ENCODE data around the gene FLYWCH1.
"Not testable (repeated sequence)": the region's sequence is repeated elsewhere in the genome, so short reads cannot be mapped to it uniquely, and the experiment has no call there.

The FLYWCH1 gene

GRCh38 chr16:2898831-2899563 lies 12.7 kb upstream of the FLYWCH1 start:
- DNase-seq (ENCODE audit: low read depth in 3 of 3, low spot score in 1 of 3) = no peak

- DNase-seq (ENCODE audit: low read depth in 3 of 3, low spot score in 1 of 3) = no peak
Observed at GRCh38 chr16:2899564-2900072, 12.1 kb upstream of the FLYWCH1 start.

GRCh38 chr16:2900526-2901075 lies 11.1 kb upstream of the FLYWCH1 start:
- DNase-seq (ENCODE audit: low read depth in 3 of 3, low spot score in 1 of 3) = no peak

- no peak for DNase-seq (ENCODE audit: low read depth in 3 of 3, low spot score in 1 of 3)
Observed at GRCh38 chr16:2902337-2903130, 9.2 kb upstream of the FLYWCH1 start.

GRCh38 chr16:2904100-2904921 lies 7.4 kb upstream of the FLYWCH1 start:
- peak; percentile 49 to 64 (median 57) for DNase-seq (ENCODE audit: low read depth in 3 of 3, low spot score in 1 of 3)

GRCh38 chr16:2904922-2905240 lies 6.8 kb upstream of the FLYWCH1 start:
- DNase-seq (ENCODE audit: low read depth in 3 of 3, low spot score in 1 of 3) = no peak

GRCh38 chr16:2905241-2905987 lies 6.3 kb upstream of the FLYWCH1 start:
- peak; percentile 51 to 80 (median 78) for DNase-seq (ENCODE audit: low read depth in 3 of 3, low spot score in 1 of 3)

- no peak for DNase-seq (ENCODE audit: low read depth in 3 of 3, low spot score in 1 of 3)
Observed at GRCh38 chr16:2905988-2906387, 5.7 kb upstream of the FLYWCH1 start.

- not testable (repeated sequence) for DNase-seq (ENCODE audit: low read depth in 3 of 3, low spot score in 1 of 3)
Observed at GRCh38 chr16:2907084-2907753, 4.5 kb upstream of the FLYWCH1 start.

- no peak for DNase-seq (ENCODE audit: low read depth in 3 of 3, low spot score in 1 of 3)
Observed at GRCh38 chr16:2910441-2910969, 1.2 kb upstream of the FLYWCH1 start.

GRCh38 chr16:2912330-2913199 lies 834 bp downstream of the FLYWCH1 start:
- no peak for DNase-seq (ENCODE audit: low read depth in 3 of 3, low spot score in 1 of 3)

GRCh38 chr16:2913603-2914002 lies 1.9 kb downstream of the FLYWCH1 start:
- no peak for DNase-seq (ENCODE audit: low read depth in 3 of 3, low spot score in 1 of 3)

GRCh38 chr16:2914233-2914632 lies 2.5 kb downstream of the FLYWCH1 start:
- DNase-seq (ENCODE audit: low read depth in 3 of 3, low spot score in 1 of 3) = no peak

GRCh38 chr16:2915196-2915929 lies 3.6 kb downstream of the FLYWCH1 start:
- no peak for DNase-seq (ENCODE audit: low read depth in 3 of 3, low spot score in 1 of 3)

GRCh38 chr16:2919511-2920255 lies 8.0 kb downstream of the FLYWCH1 start:
- peak in 1 of 3 donors; percentile 46 for DNase-seq (ENCODE audit: low read depth in 3 of 3, low spot score in 1 of 3)

GRCh38 chr16:2923481-2923880 lies 11.8 kb downstream of the FLYWCH1 start:
- no peak for DNase-seq (ENCODE audit: low read depth in 3 of 3, low spot score in 1 of 3)
